Upper lobe of right lung (tissue), 1 donor: ENCODE measurements around the gene FTH1. TPM values are rescaled to one million over a fixed set of nuclear protein-coding genes. Genes with fewer than 3 reads are reported as not detected.
A peak's percentile ranks its signal among the peaks of the same experiment; 100 is the strongest.

Source experiments
- ATAC-seq: fragments of 200-7000 bp; cut with Tn5 transposase; one replicate; pipeline ENCODE4 v1.9.1; 2020; ENCODE audit warnings: mild to moderate bottlenecking, moderate library complexity
- DNase-seq: peaks from one replicate; pipeline ENCODE4 v3.0.0-alpha.2; 2020
- H3K27ac ChIP-seq: fragments of 200-600 bp; one replicate; pipeline ENCODE4 v1.8.0; 2022
- H3K27me3 ChIP-seq: fragments of 200-600 bp; one replicate; pipeline ENCODE4 v1.8.0; 2022; ENCODE audit warnings: mild to moderate bottlenecking
- H3K36me3 ChIP-seq: fragments of 200-600 bp; one replicate; pipeline ENCODE4 v1.8.0; 2022
- H3K4me1 ChIP-seq: fragments of 200-600 bp; one replicate; pipeline ENCODE4 v1.8.0; 2022
- H3K4me3 ChIP-seq: fragments of 200-600 bp; one replicate; pipeline ENCODE4 v1.8.0; 2022; ENCODE audit warnings: mild to moderate bottlenecking
- H3K9me3 ChIP-seq: fragments of 200-600 bp; one replicate; pipeline ENCODE4 v1.8.0; 2022
- intact Hi-C: fragments of 100-400 bp; cut with DNase I; formaldehyde crosslinking; loops from one replicate; pipeline ENCODE4 v1.11.0; 2022
- total RNA-seq: library from RNA; stranded (reverse); fragmentation: NEBNext Ultra II Directional; extraction: Animal tissue kit (Norgen Biotek cat#: 25700); gene quantifications from one replicate; pipeline ENCODE4 v1.2.1, GENCODE V29; 2021
- TF ChIP-seq, protein P1 (sequence below): fragments of 200-600 bp; IDR thresholded peaks from one replicate; pipeline ENCODE4 v1.8.0; 2022; ENCODE audit warnings: antibody characterized with exemption
- donor health status: DM: no; HTN: yes; CAD: no; lungs with severe emphysema.

Gene FTH1
- total RNA-seq, 1 donor from 2014 or later = 4,022 TPM

DNA sequence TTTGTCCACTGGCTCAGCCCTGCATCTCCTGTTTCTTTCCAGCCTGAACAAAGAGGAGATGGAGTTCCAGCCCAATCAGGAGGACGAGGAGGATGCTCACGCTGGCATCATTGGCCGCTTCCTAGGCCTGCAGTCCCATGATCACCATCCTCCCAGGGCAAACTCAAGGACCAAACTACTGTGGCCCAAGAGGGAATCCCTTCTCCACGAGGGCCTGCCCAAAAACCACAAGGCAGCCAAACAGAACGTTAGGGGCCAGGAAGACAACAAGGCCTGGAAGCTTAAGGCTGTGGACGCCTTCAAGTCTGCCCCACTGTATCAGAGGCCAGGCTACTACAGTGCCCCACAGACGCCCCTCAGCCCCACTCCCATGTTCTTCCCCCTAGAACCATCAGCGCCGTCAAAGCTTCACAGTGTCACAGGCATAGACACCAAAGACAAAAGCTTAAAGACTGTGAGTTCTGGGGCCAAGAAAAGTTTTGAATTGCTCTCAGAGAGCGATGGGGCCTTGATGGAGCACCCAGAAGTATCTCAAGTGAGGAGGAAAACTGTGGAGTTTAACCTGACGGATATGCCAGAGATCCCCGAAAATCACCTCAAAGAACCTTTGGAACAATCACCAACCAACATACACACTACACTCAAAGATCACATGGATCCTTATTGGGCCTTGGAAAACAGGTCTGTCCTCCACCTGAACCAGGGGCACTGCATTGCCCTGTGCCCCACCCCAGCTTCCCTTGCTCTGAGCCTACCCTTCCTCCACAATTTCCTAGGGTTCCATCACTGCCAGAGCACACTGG lies 5.0 kb downstream of the FTH1 start:
- ATAC-seq = no peak
- Histone ChIP-seq H3K27ac (peak overlapping the region; percentile 98), H3K4me1 (peaks cover 27% of the 10 kb centered on the region), H3K9me3 (no peaks in the 10 kb centered on the region), H3K4me3 (no peak overlapping the region), H3K27me3 (no peaks in the 10 kb centered on the region), H3K36me3 (peaks cover 37% of the 10 kb centered on the region)
- DNase-seq = peak; percentile 52
- TF ChIP-seq, protein P1, sequence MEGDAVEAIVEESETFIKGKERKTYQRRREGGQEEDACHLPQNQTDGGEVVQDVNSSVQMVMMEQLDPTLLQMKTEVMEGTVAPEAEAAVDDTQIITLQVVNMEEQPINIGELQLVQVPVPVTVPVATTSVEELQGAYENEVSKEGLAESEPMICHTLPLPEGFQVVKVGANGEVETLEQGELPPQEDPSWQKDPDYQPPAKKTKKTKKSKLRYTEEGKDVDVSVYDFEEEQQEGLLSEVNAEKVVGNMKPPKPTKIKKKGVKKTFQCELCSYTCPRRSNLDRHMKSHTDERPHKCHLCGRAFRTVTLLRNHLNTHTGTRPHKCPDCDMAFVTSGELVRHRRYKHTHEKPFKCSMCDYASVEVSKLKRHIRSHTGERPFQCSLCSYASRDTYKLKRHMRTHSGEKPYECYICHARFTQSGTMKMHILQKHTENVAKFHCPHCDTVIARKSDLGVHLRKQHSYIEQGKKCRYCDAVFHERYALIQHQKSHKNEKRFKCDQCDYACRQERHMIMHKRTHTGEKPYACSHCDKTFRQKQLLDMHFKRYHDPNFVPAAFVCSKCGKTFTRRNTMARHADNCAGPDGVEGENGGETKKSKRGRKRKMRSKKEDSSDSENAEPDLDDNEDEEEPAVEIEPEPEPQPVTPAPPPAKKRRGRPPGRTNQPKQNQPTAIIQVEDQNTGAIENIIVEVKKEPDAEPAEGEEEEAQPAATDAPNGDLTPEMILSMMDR = no peak
- intact Hi-C loops = no loop called here

DNA sequence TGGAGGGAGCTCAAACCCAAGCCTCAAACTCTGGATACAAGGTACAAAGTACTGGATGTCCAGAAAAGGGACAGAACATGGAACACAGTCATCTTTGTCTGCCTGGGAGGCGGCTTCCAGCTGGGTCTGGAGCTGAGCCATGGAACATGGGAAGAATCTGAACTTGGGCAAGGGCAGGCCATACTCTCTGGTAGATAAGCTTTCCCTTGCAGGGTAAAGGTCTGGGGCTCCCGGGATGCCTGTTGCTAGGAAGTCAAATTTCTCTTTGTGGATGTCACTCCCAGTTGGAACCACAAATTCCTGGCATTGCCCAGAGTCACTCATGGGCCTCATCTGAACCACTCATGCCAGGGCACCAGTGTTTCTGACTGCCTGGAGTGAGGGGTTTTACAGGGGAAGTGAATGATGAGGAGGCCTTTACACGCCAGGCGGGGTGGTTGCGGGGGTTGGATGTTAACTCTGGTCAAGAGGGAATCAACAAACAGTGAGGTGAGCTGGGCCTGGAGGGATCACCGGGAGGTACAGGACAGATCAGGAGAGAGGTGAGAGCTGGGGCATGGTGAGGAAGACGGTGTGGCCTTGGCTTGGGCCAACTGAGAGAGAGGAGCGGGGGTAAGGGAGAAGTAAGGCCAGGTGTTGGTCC lies 5.7 kb downstream of the FTH1 start:
- Histone ChIP-seq H3K4me3 (no peak overlapping the region), H3K27ac (peak overlapping the region; percentile 98), H3K4me1 (peaks cover 27% of the 10 kb centered on the region), H3K9me3 (no peaks in the 10 kb centered on the region), H3K27me3 (no peaks in the 10 kb centered on the region), H3K36me3 (peaks cover 37% of the 10 kb centered on the region)
- ATAC-seq = no peak
- peak; percentile 57 for DNase-seq
- intact Hi-C loops = no loop called here
- TF ChIP-seq, protein P1 = no peak

DNA sequence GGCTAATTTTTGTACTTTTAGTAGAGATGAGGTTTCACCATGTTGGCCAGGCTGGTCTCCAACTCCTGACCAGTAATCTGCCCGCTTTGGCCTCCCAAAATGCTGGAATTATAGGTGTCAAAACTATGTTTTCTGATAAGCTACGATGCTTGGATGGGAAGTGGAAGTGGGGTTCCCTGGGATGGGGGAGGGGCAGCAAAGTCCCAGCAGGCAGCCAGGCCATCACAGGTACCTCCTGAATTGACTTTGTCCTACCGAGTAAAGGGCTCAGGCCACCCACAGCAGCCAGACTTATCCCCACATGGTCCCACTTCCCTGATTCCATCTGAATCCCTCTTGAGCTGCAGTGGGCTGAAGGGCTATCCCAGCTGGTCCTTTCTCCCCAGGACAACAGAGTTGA lies 6.9 kb downstream of the FTH1 start:
- intact Hi-C loops = no loop called here
- H3K36me3 ChIP-seq = peaks cover 29% of the 10 kb centered on the region
- no peaks in the 10 kb centered on the region for H3K9me3 ChIP-seq
- H3K27ac ChIP-seq = no peak overlapping the region
- ATAC-seq (no peak), DNase-seq (peak; percentile 39)
- H3K27me3 ChIP-seq = no peaks in the 10 kb centered on the region
- no peak overlapping the region for H3K4me3 ChIP-seq
- TF ChIP-seq, protein P1 = no peak
- peaks cover 32% of the 10 kb centered on the region for H3K4me1 ChIP-seq

DNA sequence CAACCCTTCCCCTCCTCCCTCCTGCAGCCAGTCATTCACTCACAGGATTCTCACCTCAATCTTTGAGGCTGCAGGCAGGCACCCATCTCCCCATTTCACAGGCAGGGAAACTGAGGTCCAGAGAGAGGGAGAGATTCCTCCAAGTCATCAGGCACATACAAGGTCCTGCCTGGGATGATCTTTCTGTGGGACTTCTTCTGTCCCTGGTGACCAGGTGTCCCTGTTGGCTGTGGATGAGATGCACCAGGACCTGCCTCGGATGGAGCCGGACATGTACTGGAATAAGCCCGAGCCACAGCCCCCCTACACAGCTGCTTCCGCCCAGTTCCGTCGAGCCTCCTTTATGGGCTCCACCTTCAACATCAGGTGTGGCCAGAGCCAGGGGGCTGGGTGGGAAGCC lies 7.8 kb downstream of the FTH1 start:
- TF ChIP-seq, protein P1 = no peak
- Histone ChIP-seq H3K27ac (no peak overlapping the region), H3K36me3 (peaks cover 21% of the 10 kb centered on the region), H3K4me1 (peaks cover 28% of the 10 kb centered on the region), H3K27me3 (no peaks in the 10 kb centered on the region), H3K9me3 (no peaks in the 10 kb centered on the region), H3K4me3 (no peak overlapping the region)
- peak; percentile 46 for DNase-seq
- no peak for ATAC-seq
- intact Hi-C loops = no loop called here

DNA sequence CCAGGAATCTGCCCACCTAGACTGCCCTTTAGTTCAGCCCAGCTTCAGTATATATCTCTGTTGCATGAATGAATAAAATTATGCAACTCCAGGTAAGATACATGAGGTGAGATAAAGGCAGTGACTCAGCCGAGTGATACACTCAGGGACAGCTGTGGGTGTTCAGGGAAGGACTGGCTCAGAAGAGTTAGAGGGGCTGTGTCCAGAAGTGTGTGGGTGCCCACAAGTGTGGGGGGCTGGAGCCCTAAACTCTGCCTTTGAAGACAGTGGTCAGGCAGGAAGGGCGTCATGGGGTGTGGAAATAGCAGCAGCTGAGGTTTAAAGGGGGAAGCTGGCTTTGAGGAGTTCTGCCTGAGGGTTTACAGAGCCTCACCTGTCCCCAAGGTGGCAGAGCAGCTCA lies 8.3 kb downstream of the FTH1 start:
- no peak overlapping the region for H3K4me3 ChIP-seq
- TF ChIP-seq, protein P1 = no peak

More for the DNA sequence above, 8.3 kb downstream of the FTH1 start:
- Histone ChIP-seq H3K36me3 (peaks cover 15% of the 10 kb centered on the region), H3K9me3 (no peaks in the 10 kb centered on the region), H3K27ac (no peak overlapping the region), H3K4me1 (peaks cover 27% of the 10 kb centered on the region), H3K27me3 (no peaks in the 10 kb centered on the region)
- ATAC-seq (no peak), DNase-seq (no peak)
- intact Hi-C loops = no loop called here
